Immature natural killer cell (primary cell): ENCODE results near the gene TMEM272. TPM values are rescaled to one million over a fixed set of nuclear protein-coding genes. Genes with fewer than 3 reads are reported as not detected.

Experiments used
- DNase-seq, 3 donors: peaks; one replicate each; pipeline ENCODE4 v3.0.0; 2022; ENCODE audit warnings: mixed read lengths in 1 of 3
- H3K27ac Mint-ChIP-seq, 6 donors: one replicate each; pipeline ENCODE4 v1.8.0; 2020; ENCODE audit warnings: mixed read lengths in 6 of 6, mild to moderate bottlenecking in 5 of 6, inconsistent platforms in 4 of 6, moderate library complexity in 3 of 6
- H3K27me3 Mint-ChIP-seq, 3 donors: one replicate each; pipeline ENCODE4 v1.8.0; 2020 to 2021; ENCODE audit warnings: low read depth in 3 of 3, mild to moderate bottlenecking in 3 of 3, mixed read lengths in 3 of 3, moderate library complexity in 3 of 3, inconsistent platforms in 1 of 3
- H3K36me3 Mint-ChIP-seq, 3 donors: one replicate each; pipeline ENCODE4 v1.8.0; 2020; ENCODE audit warnings: mixed read lengths in 3 of 3, inconsistent platforms in 2 of 3, mild to moderate bottlenecking in 2 of 3
- H3K4me1 Mint-ChIP-seq, 2 donors: one replicate each; pipeline ENCODE4 v1.8.0; 2020; ENCODE audit warnings: inconsistent platforms in 2 of 2, mild to moderate bottlenecking in 2 of 2, mixed read lengths in 2 of 2, moderate library complexity in 1 of 2
- H3K4me3 Mint-ChIP-seq, 5 donors: one replicate each; pipeline ENCODE4 v1.8.0; 2020; ENCODE audit warnings: mild to moderate bottlenecking in 5 of 5, mixed read lengths in 5 of 5, inconsistent platforms in 3 of 5, moderate library complexity in 3 of 5
- H3K9me3 Mint-ChIP-seq, 6 donors: one replicate each; pipeline ENCODE4 v1.8.0; 2020; ENCODE audit warnings: mild to moderate bottlenecking in 6 of 6, mixed read lengths in 6 of 6, inconsistent platforms in 4 of 6, moderate library complexity in 3 of 6
- polyA plus RNA-seq, 3 donors: library from polyadenylated mRNA; unstranded; fragments of 300-500 nt; fragmentation: Illumina TruSeq; gene quantifications; one replicate each; pipeline ENCODE4 v1.2.3, GENCODE V29; 2021

TMEM272 gene
- polyA plus RNA-seq, 3 donors from 2014 or later: not detected

DNA sequence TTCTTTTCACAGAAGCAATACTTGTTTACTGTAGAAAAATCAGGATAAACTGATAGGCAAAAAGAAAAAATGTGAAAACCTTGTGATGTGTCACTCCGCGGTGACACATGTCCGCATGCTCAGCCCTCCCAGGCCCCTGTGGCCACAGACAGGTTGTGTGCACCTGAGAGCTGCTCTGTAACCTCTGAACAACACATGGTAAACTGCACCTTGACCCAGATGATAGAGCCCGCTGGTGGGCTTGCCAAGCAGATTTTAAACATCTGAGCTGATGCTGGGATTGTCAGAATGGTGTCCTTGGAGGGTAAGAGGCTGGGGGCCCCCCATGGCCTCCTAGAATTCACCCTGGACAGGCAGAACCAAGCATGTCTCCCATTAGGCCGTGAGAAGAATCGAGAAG lies 74.8 kb downstream of the TMEM272 start:
- no peak overlapping the region for H3K4me3 Mint-ChIP-seq
- H3K27ac Mint-ChIP-seq: peak overlapping the region in 1 of 6 donors; percentile 11
- no peaks in the 10 kb centered on the region for H3K9me3 Mint-ChIP-seq
- H3K4me1 Mint-ChIP-seq: peaks cover 4 to 7% of the 10 kb centered on the region in 2 donors
- H3K36me3 Mint-ChIP-seq: peaks cover 0 to 4% (median 0%) of the 10 kb centered on the region in 3 donors
- DNase-seq: no peak
- peaks cover 0 to 2% (median 0%) of the 10 kb centered on the region in 3 donors for H3K27me3 Mint-ChIP-seq

- H3K4me1 Mint-ChIP-seq: peaks cover 10 to 12% of the 10 kb centered on the region in 2 donors
- DNase-seq: no peak
- peaks cover 0 to 2% (median 0%) of the 10 kb centered on the region in 3 donors for H3K27me3 Mint-ChIP-seq
- peaks cover 0 to 4% (median 0%) of the 10 kb centered on the region in 3 donors for H3K36me3 Mint-ChIP-seq
- H3K27ac Mint-ChIP-seq: peak overlapping the region in 1 of 6 donors; percentile 55
- no peaks in the 10 kb centered on the region for H3K9me3 Mint-ChIP-seq
- H3K4me3 Mint-ChIP-seq: no peak overlapping the region
These were observed 75.4 kb downstream of the TMEM272 start for GRCh38 chr13:51769455-51770127.

DNA sequence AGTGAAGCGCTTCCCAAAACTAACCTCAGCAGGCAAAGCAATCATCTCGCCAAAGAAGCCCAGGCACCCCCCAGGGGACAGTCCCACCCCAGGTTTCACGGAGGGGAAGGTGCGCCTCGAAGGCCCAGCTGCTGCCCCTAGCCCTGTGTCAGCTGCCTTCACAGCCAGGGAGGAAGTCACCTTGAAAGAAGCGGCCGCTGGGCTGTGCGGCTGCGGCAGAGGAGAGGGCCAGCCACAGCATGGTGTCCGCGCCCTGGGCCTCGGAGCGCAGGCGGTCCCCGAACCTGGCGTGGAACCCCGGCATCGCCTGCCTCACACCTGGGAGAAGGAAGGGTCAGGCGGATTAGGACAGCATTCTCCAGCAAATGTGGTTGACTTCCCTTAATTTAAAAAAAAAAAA lies 76.0 kb downstream of the TMEM272 start:
- H3K27ac Mint-ChIP-seq: no peak overlapping the region
- H3K36me3 Mint-ChIP-seq: peaks cover 0 to 4% (median 0%) of the 10 kb centered on the region in 3 donors
- H3K4me3 Mint-ChIP-seq: no peak overlapping the region
- peaks cover 0 to 2% (median 2%) of the 10 kb centered on the region in 3 donors for H3K27me3 Mint-ChIP-seq
- DNase-seq: no peak
- no peaks in the 10 kb centered on the region for H3K9me3 Mint-ChIP-seq
- peaks cover 16 to 19% of the 10 kb centered on the region in 2 donors for H3K4me1 Mint-ChIP-seq

GRCh38 chr13:51768378-51768921 lies 76.5 kb downstream of the TMEM272 start:
- H3K27ac Mint-ChIP-seq: peak overlapping the region in 1 of 6 donors; percentile 42
- peaks cover 20 to 22% of the 10 kb centered on the region in 2 donors for H3K4me1 Mint-ChIP-seq
- DNase-seq: no peak
- H3K4me3 Mint-ChIP-seq: no peak overlapping the region
- peaks cover 0 to 2% (median 2%) of the 10 kb centered on the region in 3 donors for H3K27me3 Mint-ChIP-seq
- peaks cover 0 to 4% (median 0%) of the 10 kb centered on the region in 3 donors for H3K36me3 Mint-ChIP-seq
- no peaks in the 10 kb centered on the region for H3K9me3 Mint-ChIP-seq

DNA sequence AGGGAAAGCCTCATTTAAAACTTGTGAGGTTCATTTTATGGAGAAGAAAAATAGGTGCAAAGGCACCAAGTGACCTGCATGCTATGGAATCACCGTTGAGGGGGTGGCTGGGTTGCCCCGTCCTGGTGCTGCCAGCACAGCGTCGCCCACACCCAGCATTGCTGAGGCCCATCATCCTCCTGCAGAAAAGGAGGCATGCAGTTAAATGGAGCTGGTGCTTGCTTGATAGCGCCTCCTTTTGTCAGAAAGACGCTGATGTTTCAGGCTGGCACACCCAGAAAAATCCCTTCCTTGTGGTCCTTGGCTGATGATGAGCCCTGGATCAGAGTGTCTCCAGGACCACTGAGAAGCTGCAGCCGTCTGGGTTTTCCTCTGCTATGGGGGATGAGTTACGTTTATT lies 77.9 kb downstream of the TMEM272 start:
- peaks cover 0 to 2% (median 2%) of the 10 kb centered on the region in 3 donors for H3K27me3 Mint-ChIP-seq
- H3K4me1 Mint-ChIP-seq: peaks cover 22 to 25% of the 10 kb centered on the region in 2 donors
- peak overlapping the region in 1 of 6 donors; percentile 53 for H3K27ac Mint-ChIP-seq
- peaks cover 5 to 8% (median 7%) of the 10 kb centered on the region in 3 donors for H3K36me3 Mint-ChIP-seq
- H3K4me3 Mint-ChIP-seq: no peak overlapping the region
- H3K9me3 Mint-ChIP-seq: no peaks in the 10 kb centered on the region
- DNase-seq: no peak

DNA sequence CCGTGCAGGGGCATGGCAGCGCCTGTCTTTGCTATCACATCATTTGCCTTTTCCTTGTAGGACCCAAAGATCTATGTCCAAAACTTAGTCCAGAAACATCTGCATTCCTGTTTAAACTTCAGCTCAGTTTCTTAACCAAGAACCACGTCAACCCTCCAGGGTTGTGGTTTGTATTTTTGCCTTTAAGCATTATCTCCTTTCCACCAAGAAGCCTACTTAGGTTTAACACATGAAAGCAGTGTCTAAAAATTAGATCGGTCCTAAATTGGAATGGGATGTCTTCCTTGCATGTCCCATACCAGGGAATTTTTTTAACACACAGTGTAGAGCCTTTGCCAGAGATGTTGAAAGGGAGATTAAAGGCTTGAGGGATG lies 79.8 kb downstream of the TMEM272 start:
- Mint-ChIP-seq H3K27me3 (peaks cover 0 to 3% (median 2%) of the 10 kb centered on the region in 3 donors), H3K4me3 (peak overlapping the region in 4 of 5 donors; percentile 54 to 73 (median 70))

DNA sequence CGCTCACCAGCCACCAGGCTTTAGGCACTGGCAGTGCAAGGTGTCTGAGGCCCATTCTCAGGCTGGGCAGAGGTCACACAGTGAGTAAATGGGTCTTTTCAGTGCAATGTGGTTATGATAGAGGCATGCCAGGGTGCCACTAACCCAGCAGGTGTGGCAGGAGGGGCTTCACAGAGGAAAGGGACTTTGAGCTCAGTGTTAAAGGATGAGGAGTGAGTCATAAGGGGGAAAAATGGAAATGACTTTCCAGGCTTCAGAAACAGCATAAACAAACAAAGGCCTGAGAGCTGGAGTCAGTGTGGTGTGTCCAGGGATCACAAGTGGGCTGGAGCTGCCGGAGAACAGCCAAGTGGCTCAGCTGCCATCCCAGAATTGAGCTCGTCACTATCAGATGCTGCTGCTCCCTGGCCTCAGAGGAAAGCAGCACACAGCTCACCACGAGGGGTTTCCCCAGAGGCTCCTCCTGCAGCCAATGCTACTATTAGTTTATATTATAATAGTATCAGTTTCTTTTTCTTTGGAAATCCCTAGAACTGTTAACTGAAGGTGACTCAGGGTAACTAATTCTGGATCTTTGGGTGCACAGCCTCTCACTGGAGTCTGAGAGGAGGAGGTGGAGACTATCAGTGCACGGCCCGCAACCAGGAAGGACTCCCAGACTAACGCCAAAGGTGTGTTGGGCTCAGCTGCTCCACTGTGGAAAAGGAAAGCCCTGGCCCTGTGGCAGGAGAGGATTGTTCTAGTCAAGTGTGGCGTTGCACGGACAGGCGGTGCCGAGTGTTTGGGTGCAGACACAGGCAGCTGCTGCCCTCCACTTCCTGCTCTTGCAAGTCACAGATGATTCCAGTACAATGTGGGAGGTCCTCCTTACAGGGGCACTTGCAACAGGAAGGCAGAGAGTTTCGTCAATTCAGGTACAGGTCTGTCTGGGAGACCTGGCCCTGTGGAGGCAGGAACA lies 80.5 kb downstream of the TMEM272 start:
- peak; percentile 30 to 41 (median 35) for DNase-seq
- Mint-ChIP-seq H3K4me1 (peaks cover 22 to 25% of the 10 kb centered on the region in 2 donors), H3K9me3 (no peaks in the 10 kb centered on the region), H3K36me3 (peaks cover 22 to 30% (median 24%) of the 10 kb centered on the region in 3 donors), H3K27ac (peak overlapping the region; percentile 80 to 92 (median 88)), H3K27me3 (peaks cover 0 to 3% (median 2%) of the 10 kb centered on the region in 3 donors), H3K4me3 (peak overlapping the region; percentile 54 to 82 (median 72))

More for the DNA sequence above, 79.8 kb downstream of the TMEM272 start:
- DNase-seq: no peak
- Mint-ChIP-seq H3K9me3 (no peaks in the 10 kb centered on the region), H3K4me1 (peaks cover 22 to 25% of the 10 kb centered on the region in 2 donors), H3K36me3 (peaks cover 16 to 24% (median 17%) of the 10 kb centered on the region in 3 donors), H3K27ac (peak overlapping the region; percentile 80 to 92 (median 88))

DNA sequence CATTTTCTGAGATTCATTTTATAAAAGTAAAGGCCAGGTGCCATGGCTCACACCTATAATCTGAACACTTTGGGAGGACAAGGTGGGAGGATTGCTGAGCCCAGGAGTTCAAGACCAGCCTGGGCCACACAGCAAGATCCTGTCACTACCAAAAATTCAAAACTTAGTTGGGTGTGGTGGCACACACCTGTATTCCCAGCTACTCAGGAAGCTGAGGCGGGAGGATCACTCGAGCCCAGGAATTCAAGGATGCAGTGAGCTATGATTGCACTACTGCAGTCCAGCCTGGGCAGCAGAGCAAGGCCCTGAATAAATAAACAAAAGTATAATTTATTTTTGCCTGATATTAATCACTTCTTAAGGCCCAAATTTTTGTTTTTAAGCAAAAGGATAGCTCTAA lies 81.5 kb downstream of the TMEM272 start:
- Mint-ChIP-seq H3K36me3 (peaks cover 25 to 34% (median 27%) of the 10 kb centered on the region in 3 donors), H3K27me3 (peaks cover 0 to 3% (median 2%) of the 10 kb centered on the region in 3 donors), H3K27ac (peak overlapping the region; percentile 26 to 92 (median 40)), H3K4me1 (peaks cover 22 to 25% of the 10 kb centered on the region in 2 donors), H3K4me3 (no peak overlapping the region), H3K9me3 (no peaks in the 10 kb centered on the region)
- DNase-seq: no peak

Other genes starting within 250 kb of the TMEM272 start
- 10 to 100 TPM in 2 of 3 donors, 1 to 10 TPM in 1; 9.7 to 11.4 (median 11.3) TPM for gene DHRS12, start 41.0 kb downstream of the TMEM272 start, polyA plus RNA-seq
- gene CCDC70, start 16.8 kb upstream of the TMEM272 start, polyA plus RNA-seq: not detected
- under 1 TPM in 1 of 3 donors, not detected in 2; 0.19 TPM for gene ATP7B, start 166.3 kb upstream of the TMEM272 start, polyA plus RNA-seq
- gene ALG11, start 167.2 kb upstream of the TMEM272 start, polyA plus RNA-seq: 10 to 100 TPM; 15.3 to 39.8 (median 20.1) TPM
- gene UTP14C, start 179.5 kb upstream of the TMEM272 start, polyA plus RNA-seq: 1 to 10 TPM; 1.5 to 2.6 (median 2.3) TPM